SK-N-SH (cell line): Measurements from ENCODE around the gene PHF21A.

Experiments
- EP300 ChIP-seq, 2 experiments: IDR thresholded peaks; 2 replicates each; pipeline versions ENCODE4 v1.4.0 to v1.6.1; 2012; ENCODE audit warnings: borderline replicate concordance in 1 of 2, low read depth in 1 of 2, low read length in 1 of 2
- MEF2A ChIP-seq: IDR thresholded peaks from 2 replicates; pipeline ENCODE4 v1.4.0; 2012; ENCODE audit warnings: low read depth, borderline replicate concordance
- NRF1 ChIP-seq: IDR thresholded peaks from 2 replicates; pipeline ENCODE4 v1.6.1; 2012; ENCODE audit warnings: low read depth, mild to moderate bottlenecking, low read length
- YY1 ChIP-seq: IDR thresholded peaks from 2 replicates; pipeline ENCODE4 v1.4.0; 2012; ENCODE audit warnings: low read depth, mild to moderate bottlenecking
- TF ChIP-seq, protein P1 (sequence below): fragments of 200-600 bp; sonication (generic); IDR thresholded peaks from 2 replicates; pipeline ENCODE4 v1.6.1; 2017; ENCODE audit warnings: antibody characterized with exemption, mild to moderate bottlenecking, moderate library complexity
- TF ChIP-seq, protein P2 (sequence below): fragments of 150-350 bp; IDR thresholded peaks from 2 replicates; pipeline ENCODE4 v1.6.1; 2017; ENCODE audit warnings: antibody characterized with exemption, low read length, low read depth, borderline replicate concordance

DNA sequence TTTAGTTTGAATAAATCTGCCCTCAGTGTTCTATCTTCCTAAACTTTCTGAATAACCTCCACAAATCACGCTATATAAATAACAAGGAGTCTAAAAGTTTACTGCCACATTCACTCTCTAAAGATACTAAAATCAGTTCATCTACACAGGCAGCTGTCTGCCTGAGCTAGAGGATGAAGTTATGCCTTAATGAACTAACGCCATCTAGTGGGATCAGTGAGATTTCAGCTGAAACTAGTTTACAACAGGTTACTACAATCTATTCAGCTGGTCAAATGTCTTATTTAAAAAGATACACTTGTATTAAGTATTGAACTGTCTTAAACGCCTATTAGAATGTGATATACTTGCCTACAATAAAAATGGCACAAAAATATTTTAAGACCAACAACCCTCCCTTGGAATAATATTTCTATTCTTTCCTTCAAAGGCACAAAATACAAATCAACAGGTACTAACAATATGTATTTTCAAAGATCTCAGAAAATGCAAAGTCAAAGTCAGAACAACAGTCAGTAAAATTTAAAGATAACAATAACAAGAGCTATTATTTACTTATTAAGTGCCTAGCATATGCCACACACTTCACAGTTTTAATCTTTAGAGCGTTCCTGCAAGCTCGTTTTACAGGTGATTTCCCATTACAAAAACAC lies 114.7 kb downstream of the PHF21A start:
- TF ChIP-seq, protein P1, sequence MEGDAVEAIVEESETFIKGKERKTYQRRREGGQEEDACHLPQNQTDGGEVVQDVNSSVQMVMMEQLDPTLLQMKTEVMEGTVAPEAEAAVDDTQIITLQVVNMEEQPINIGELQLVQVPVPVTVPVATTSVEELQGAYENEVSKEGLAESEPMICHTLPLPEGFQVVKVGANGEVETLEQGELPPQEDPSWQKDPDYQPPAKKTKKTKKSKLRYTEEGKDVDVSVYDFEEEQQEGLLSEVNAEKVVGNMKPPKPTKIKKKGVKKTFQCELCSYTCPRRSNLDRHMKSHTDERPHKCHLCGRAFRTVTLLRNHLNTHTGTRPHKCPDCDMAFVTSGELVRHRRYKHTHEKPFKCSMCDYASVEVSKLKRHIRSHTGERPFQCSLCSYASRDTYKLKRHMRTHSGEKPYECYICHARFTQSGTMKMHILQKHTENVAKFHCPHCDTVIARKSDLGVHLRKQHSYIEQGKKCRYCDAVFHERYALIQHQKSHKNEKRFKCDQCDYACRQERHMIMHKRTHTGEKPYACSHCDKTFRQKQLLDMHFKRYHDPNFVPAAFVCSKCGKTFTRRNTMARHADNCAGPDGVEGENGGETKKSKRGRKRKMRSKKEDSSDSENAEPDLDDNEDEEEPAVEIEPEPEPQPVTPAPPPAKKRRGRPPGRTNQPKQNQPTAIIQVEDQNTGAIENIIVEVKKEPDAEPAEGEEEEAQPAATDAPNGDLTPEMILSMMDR: peak; percentile 86
- no peak for TF ChIP-seq MEF2A
- TF ChIP-seq, protein P2, sequence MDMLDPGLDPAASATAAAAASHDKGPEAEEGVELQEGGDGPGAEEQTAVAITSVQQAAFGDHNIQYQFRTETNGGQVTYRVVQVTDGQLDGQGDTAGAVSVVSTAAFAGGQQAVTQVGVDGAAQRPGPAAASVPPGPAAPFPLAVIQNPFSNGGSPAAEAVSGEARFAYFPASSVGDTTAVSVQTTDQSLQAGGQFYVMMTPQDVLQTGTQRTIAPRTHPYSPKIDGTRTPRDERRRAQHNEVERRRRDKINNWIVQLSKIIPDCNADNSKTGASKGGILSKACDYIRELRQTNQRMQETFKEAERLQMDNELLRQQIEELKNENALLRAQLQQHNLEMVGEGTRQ: no peak
- no peak for TF ChIP-seq EP300 (IDR thresholded peaks at IDR 0.05; ENCODE audit: borderline replicate concordance in 1 of 2, low read depth in 1 of 2, low read length in 1 of 2)
- TF ChIP-seq YY1: no peak
- TF ChIP-seq NRF1: no peak
